GM12892 (cell line): ENCODE measurements around the gene DLG1.

Experiments
- POLR2A ChIP-seq: IDR thresholded peaks from 2 replicates; pipeline ENCODE4 v1.6.1; 2011; ENCODE audit warnings: low read depth, low read length, control low read depth
- POLR2AphosphoS5 ChIP-seq: IDR thresholded peaks from 2 replicates; pipeline ENCODE4 v1.6.1; 2011; ENCODE audit warnings: low read depth, low read length, control low read depth
- TAF1 ChIP-seq: IDR thresholded peaks from 2 replicates; pipeline ENCODE4 v1.6.1; 2011; ENCODE audit warnings: low read depth, mild to moderate bottlenecking, control low read depth, low read length, borderline replicate concordance

- TF ChIP-seq POLR2A: no peak
- no peak for TF ChIP-seq POLR2AphosphoS5
- no peak for TF ChIP-seq TAF1
Observed at GRCh38 chr3:197003461-197004385, 294.7 kb downstream of the DLG1 start.
